Loucy (cell line): ENCODE measurements around the gene EME1.
A peak's percentile ranks its signal among the peaks of the same experiment; 100 is the strongest.

Experiments
- H2AFZ ChIP-seq: fragments of 200-600 bp; sonication (generic); 2 replicates; pipeline ENCODE4 v1.6.0; 2016; ENCODE audit warnings: antibody characterized with exemption, mild to moderate bottlenecking, low read length, moderate library complexity
- H3F3A ChIP-seq: fragments of 200-600 bp; 2 replicates; pipeline ENCODE4 v1.6.0; 2016; ENCODE audit warnings: antibody characterized with exemption, low read depth, mild to moderate bottlenecking
- H3K27me3 ChIP-seq: fragments of 200-600 bp; sonication (generic); 2 replicates; pipeline ENCODE4 v1.6.1; 2014; ENCODE audit warnings: low read length, mild to moderate bottlenecking; ENCODE audit not compliant: insufficient read depth, poor library complexity, severe bottlenecking
- H3K36me3 ChIP-seq: fragments of 200-600 bp; sonication (generic); 2 replicates; pipeline ENCODE4 v1.6.1; 2016; ENCODE audit warnings: low read length; ENCODE audit not compliant: insufficient read depth
- H3K4me1 ChIP-seq: fragments of 200-600 bp; sonication (generic); 2 replicates; pipeline ENCODE4 v1.5.1; 2014; ENCODE audit warnings: low read length, mild to moderate bottlenecking; ENCODE audit not compliant: insufficient read depth, poor library complexity, severe bottlenecking
- H3K4me2 ChIP-seq: fragments of 200-600 bp; sonication (generic); 2 replicates; pipeline ENCODE4 v1.6.0; 2014; ENCODE audit warnings: antibody characterized with exemption, low read length, low read depth, mild to moderate bottlenecking; ENCODE audit not compliant: poor library complexity, severe bottlenecking
- H3K4me3 ChIP-seq: fragments of 200-600 bp; sonication (generic); 2 replicates; pipeline ENCODE4 v1.5.1; 2014; ENCODE audit warnings: low read length, mild to moderate bottlenecking, mixed read lengths; ENCODE audit not compliant: poor library complexity, severe bottlenecking
- H3K79me2 ChIP-seq: fragments of 200-600 bp; sonication (generic); 2 replicates; pipeline ENCODE4 v1.6.1; 2014; ENCODE audit warnings: low read length; ENCODE audit not compliant: insufficient read depth
- H3K9ac ChIP-seq: fragments of 200-600 bp; sonication (generic); 2 replicates; pipeline ENCODE4 v1.6.0; 2014; ENCODE audit warnings: mild to moderate bottlenecking, low read depth, low read length, moderate library complexity; ENCODE audit not compliant: poor library complexity, severe bottlenecking
- H3K9me2 ChIP-seq: fragments of 200-600 bp; sonication (generic); replicated peaks from 2 replicates; pipeline ENCODE4 v1.6.1; 2016; ENCODE audit warnings: low read depth, low read length, mixed read lengths
- H3K9me3 ChIP-seq: fragments of 200-600 bp; sonication (generic); 2 replicates; pipeline ENCODE4 v1.6.1; 2014; ENCODE audit warnings: mild to moderate bottlenecking, antibody characterized with exemption, low read length, low read depth; ENCODE audit not compliant: insufficient read depth
- H4K20me1 ChIP-seq: fragments of 200-600 bp; sonication (generic); 2 replicates; pipeline ENCODE4 v1.6.0; 2014; ENCODE audit warnings: antibody characterized with exemption, low read length, mild to moderate bottlenecking; ENCODE audit not compliant: insufficient read depth, poor library complexity, severe bottlenecking
- EZH2phosphoT487 ChIP-seq: fragments of 200-600 bp; IDR thresholded peaks from 2 replicates; pipeline ENCODE4 v1.6.1; 2018; ENCODE audit warnings: antibody characterized with exemption, mild to moderate bottlenecking, moderate library complexity, borderline replicate concordance
- TF ChIP-seq, protein P1 (sequence below): fragments of 200-600 bp; sonication (generic); conservative IDR thresholded peaks from 2 replicates; pipeline ENCODE4 v1.5.1; 2014; ENCODE audit warnings: mild to moderate bottlenecking, antibody characterized with exemption, low read length

The EME1 gene

DNA sequence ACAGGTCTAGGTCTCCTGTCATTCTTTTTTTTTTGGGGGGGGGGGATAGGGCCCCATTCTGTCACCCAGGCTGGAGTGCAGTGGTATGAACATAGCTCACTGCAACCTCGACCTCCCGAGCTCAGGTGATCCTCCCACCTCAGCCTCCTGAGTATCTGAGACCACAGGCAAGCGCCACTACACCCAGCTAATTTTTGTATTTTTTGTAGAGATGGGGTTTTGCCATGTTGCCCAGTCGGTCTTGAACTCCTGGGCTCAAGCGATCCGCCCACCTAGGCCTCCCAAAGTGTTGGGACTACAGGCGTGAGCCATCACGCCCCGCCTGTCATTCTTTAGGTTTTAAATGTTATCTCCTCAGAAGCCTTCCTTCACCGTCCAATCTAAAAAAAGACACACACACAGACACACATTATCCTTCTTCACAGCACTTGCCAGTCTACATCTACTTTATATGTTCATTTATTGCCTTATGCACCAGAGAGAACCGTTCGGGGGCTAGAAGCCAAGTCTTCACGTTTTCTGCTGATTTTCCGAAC, 739 bp upstream of the EME1 start:
- TF ChIP-seq, protein P1, sequence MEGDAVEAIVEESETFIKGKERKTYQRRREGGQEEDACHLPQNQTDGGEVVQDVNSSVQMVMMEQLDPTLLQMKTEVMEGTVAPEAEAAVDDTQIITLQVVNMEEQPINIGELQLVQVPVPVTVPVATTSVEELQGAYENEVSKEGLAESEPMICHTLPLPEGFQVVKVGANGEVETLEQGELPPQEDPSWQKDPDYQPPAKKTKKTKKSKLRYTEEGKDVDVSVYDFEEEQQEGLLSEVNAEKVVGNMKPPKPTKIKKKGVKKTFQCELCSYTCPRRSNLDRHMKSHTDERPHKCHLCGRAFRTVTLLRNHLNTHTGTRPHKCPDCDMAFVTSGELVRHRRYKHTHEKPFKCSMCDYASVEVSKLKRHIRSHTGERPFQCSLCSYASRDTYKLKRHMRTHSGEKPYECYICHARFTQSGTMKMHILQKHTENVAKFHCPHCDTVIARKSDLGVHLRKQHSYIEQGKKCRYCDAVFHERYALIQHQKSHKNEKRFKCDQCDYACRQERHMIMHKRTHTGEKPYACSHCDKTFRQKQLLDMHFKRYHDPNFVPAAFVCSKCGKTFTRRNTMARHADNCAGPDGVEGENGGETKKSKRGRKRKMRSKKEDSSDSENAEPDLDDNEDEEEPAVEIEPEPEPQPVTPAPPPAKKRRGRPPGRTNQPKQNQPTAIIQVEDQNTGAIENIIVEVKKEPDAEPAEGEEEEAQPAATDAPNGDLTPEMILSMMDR = no peak
- no peak for TF ChIP-seq EZH2phosphoT487
- Histone ChIP-seq H3K4me2 (peak overlapping the region; percentile 87), H4K20me1 (no peaks in the 10 kb centered on the region), H3K36me3 (peaks cover 33% of the 10 kb centered on the region), H3K9me2 (no peaks in the 10 kb centered on the region), H3F3A (no peaks in the 10 kb centered on the region), H3K27me3 (no peaks in the 10 kb centered on the region), H3K4me3 (peak overlapping the region; percentile 87), H3K9me3 (no peaks in the 10 kb centered on the region), H3K4me1 (peaks cover 30% of the 10 kb centered on the region), H3K79me2 (peaks cover 52% of the 10 kb centered on the region), H3K9ac (peak overlapping the region; percentile 96), H2AFZ (peak overlapping the region; percentile 98)

DNA sequence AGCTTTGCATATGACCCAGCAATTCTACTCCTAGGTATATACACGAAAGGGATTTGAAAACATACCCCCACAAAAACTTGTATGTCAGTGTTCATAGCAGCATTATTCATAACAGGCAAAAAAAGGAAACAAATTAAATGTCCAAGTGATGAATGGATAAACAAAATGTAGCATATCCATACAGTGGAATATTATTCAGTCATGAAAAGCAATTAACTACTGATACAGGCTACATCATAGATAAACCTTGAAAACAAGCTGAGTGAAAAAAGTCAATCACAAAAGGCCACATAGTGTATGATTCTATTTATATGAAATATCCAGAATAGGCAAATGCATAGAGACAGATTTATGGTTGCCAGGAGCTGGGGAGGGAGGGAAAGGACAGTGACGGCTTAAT, 676 bp downstream of the EME1 start:
- TF ChIP-seq, protein P1 = no peak
- no peak for TF ChIP-seq EZH2phosphoT487
- Histone ChIP-seq H3K9ac (peak overlapping the region; percentile 96), H3K9me3 (no peaks in the 10 kb centered on the region), H3F3A (no peaks in the 10 kb centered on the region), H3K4me3 (peak overlapping the region; percentile 87), H3K27me3 (no peaks in the 10 kb centered on the region), H2AFZ (no peak overlapping the region), H3K4me2 (peak overlapping the region; percentile 87), H3K9me2 (no peaks in the 10 kb centered on the region), H4K20me1 (no peaks in the 10 kb centered on the region), H3K36me3 (peaks cover 19% of the 10 kb centered on the region), H3K4me1 (peaks cover 30% of the 10 kb centered on the region), H3K79me2 (peaks cover 49% of the 10 kb centered on the region)

DNA sequence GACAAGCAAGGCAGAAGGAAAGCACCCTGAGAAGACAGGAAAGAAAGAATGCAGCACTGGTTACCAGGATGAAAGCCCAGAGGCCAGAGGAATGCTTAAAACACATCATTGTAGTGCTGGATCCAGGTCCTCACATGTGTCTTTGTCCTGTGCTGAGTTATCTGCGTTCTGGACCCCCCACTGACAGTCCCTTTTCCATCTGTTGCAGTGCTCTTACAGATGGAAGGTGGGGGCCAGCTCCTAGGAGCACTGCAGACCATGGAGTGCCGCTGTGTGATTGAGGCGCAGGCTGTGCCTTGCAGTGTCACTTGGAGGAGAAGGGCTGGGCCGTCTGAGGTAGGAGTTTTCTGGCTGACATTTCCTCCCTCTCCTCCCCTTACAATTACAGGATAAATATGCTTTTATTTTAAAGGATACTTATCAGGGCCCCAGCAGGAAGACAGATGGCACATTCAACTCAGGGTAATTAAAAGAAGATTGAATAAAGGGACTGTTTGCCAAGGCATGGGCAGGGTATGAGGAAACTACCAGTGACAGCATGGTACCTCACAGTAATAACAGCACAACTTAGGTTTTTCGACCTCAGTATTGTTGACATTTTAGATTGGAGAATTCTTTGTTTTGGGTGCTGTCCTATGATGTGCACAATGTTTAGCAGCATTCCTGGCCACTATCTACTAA, 3.0 kb downstream of the EME1 start:
- no peak overlapping the region for H3K9ac ChIP-seq

More for the DNA sequence above, 3.0 kb downstream of the EME1 start:
- no peaks in the 10 kb centered on the region for H3K9me2 ChIP-seq
- no peaks in the 10 kb centered on the region for H3K9me3 ChIP-seq
- H3K4me3 ChIP-seq = no peak overlapping the region
- no peaks in the 10 kb centered on the region for H3K27me3 ChIP-seq
- H3K4me2 ChIP-seq = peak overlapping the region; percentile 18
- H3F3A ChIP-seq = no peaks in the 10 kb centered on the region
- H3K36me3 ChIP-seq = peaks cover 18% of the 10 kb centered on the region; the same call in 1 of the 2 replicates
- H4K20me1 ChIP-seq = no peaks in the 10 kb centered on the region
- H3K4me1 ChIP-seq = peaks cover 25% of the 10 kb centered on the region
- H3K79me2 ChIP-seq = peaks cover 28% of the 10 kb centered on the region
- no peak overlapping the region for H2AFZ ChIP-seq
- TF ChIP-seq, protein P1 = no peak
- TF ChIP-seq EZH2phosphoT487 = no peak
